Pancreas (tissue), 10 donors: ENCODE measurements around the gene PPAN. TPM values are rescaled to one million over a fixed set of nuclear protein-coding genes. Genes with fewer than 3 reads are reported as not detected.

Experiments
- ATAC-seq, 4 donors: fragments of 200-7000 bp; cut with Tn5 transposase; one replicate each; pipeline versions ENCODE4 v1.8.0 to v1.9.1; 2020; ENCODE audit warnings: mild to moderate bottlenecking in 4 of 4, moderate library complexity in 4 of 4
- DNase-seq, 6 donors: peaks; one replicate each; pipeline ENCODE4 v3.0.0-alpha.2; 2020
- FAIRE-seq: peaks from 2 replicates; lab custom pipeline; 2012; peaks lifted over from hg19 to GRCh38; lab: Jason Lieb, UNC
- H3K27ac ChIP-seq, 4 donors: fragments of 200-600 bp; sonication (generic); 1 replicate in 3 of 4; 2 replicates in 1 of 4; pipeline versions ENCODE4 v1.5.0 to v1.8.0; 2020
- H3K27me3 ChIP-seq, 4 donors: fragments of 200-600 bp; one replicate each; pipeline ENCODE4 v1.8.0; 2021
- H3K36me3 ChIP-seq, 3 donors: fragments of 200-600 bp; sonication (generic) in 1 of 3; one replicate each; pipeline versions ENCODE4 v1.5.0 to v1.8.0; 2020 to 2021
- H3K4me1 ChIP-seq, 3 donors: fragments of 200-600 bp; one replicate each; pipeline ENCODE4 v1.8.0; 2021
- H3K4me3 ChIP-seq, 4 donors: fragments of 200-600 bp; sonication (generic) in 2 of 4; one replicate each; pipeline versions ENCODE4 v1.5.0 to v1.8.0; 2020 to 2021
- H3K9me3 ChIP-seq, 4 donors: fragments of 200-600 bp; one replicate each; pipeline ENCODE4 v1.8.0; 2021
- WGBS, 2 donors: extraction: QIAGEN DNeasy Blood & Tissue Kit; methylation state at CpG; one replicate each; pipeline ENCODE4 v1.1.7; 2013; 5-methylcytosine and 5-hydroxymethylcytosine counted together
- intact Hi-C, 3 donors: fragments of 100-400 bp; cut with DNase I; formaldehyde crosslinking; loops; one replicate each; pipeline versions ENCODE4 v1.11.1 to v1.14.2; 2022
- polyA plus RNA-seq, 2 donors: library from polyadenylated mRNA; stranded (reverse); fragments of 200-250 nt; gene quantifications; one replicate each; pipeline ENCODE4 v1.2.3, GENCODE V29; 2013
- total RNA-seq, 6 donors: library from RNA; stranded (reverse); fragmentation: NEBNext Ultra II Directional in 4 of 6; extraction: Animal tissue kit (Norgen Biotek cat#: 25700) in 4 of 6; gene quantifications; one replicate each; pipeline versions ENCODE4 v1.2.1 to v1.2.4, GENCODE V29; 2021 to 2023
- TF ChIP-seq, protein P1 (sequence below), 4 donors: fragments of 200-600 bp; sonication (generic) in 3 of 4; IDR thresholded peaks; one replicate each; pipeline versions ENCODE4 v1.5.0 to v1.8.0; 2021; ENCODE audit warnings: antibody characterized with exemption in 4 of 4
- donor health status: healthy with polysubstance abuse.
- donor health status: DM: no; HTN: no; CAD: no; lungs with moderate emphysema.
- donor health status: DM: no; HTN: no; CAD: no.
- donor health status: control.
- donor health status: control.
- donor health status: Bipolar disorder and iron deficiency.
- donor health status: DM: yes; HTN: yes; CAD: no.
- donor health status: DM: no; HTN: no; CAD: no.
- donor health status: DM: no; HTN: no; CAD: no.
- donor health status: DM: yes; HTN: yes; CAD: no.

The PPAN gene
- total and polyA plus RNA-seq, 8 donors, result 9.3 to 67.9 (median 19.4) TPM

- Histone ChIP-seq H3K27me3 (no peaks in the 10 kb centered on the region), H3K4me1 (peaks cover 0 to 8% (median 0%) of the 10 kb centered on the region in 3 donors), H3K4me3 (peak overlapping the region in 1 of 4 donors; percentile 10), H3K36me3 (peaks cover 14 to 45% (median 36%) of the 10 kb centered on the region in 3 donors), H3K9me3 (no peaks in the 10 kb centered on the region), H3K27ac (peak overlapping the region in 1 of 4 donors; percentile 8)
- intact Hi-C loops, result loop anchor here in 1 of 3 donors (10.0 kb wide), 1 partner anchor 167 kb away; no protein-coding TSS in a partner anchor
- no peak for FAIRE-seq
- 50 to 64% methylated on average over 23 of the region's 23 CpGs for WGBS, 2 donors
- DNase-seq, result no peak
- TF ChIP-seq, protein P1, sequence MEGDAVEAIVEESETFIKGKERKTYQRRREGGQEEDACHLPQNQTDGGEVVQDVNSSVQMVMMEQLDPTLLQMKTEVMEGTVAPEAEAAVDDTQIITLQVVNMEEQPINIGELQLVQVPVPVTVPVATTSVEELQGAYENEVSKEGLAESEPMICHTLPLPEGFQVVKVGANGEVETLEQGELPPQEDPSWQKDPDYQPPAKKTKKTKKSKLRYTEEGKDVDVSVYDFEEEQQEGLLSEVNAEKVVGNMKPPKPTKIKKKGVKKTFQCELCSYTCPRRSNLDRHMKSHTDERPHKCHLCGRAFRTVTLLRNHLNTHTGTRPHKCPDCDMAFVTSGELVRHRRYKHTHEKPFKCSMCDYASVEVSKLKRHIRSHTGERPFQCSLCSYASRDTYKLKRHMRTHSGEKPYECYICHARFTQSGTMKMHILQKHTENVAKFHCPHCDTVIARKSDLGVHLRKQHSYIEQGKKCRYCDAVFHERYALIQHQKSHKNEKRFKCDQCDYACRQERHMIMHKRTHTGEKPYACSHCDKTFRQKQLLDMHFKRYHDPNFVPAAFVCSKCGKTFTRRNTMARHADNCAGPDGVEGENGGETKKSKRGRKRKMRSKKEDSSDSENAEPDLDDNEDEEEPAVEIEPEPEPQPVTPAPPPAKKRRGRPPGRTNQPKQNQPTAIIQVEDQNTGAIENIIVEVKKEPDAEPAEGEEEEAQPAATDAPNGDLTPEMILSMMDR (IDR thresholded peaks at IDR 0.05), result no peak
- peak in 2 of 4 donors; percentile 2 to 30 for ATAC-seq
Measured at GRCh38 chr19:10112037-10112761, 6.0 kb downstream of the PPAN start.

DNA sequence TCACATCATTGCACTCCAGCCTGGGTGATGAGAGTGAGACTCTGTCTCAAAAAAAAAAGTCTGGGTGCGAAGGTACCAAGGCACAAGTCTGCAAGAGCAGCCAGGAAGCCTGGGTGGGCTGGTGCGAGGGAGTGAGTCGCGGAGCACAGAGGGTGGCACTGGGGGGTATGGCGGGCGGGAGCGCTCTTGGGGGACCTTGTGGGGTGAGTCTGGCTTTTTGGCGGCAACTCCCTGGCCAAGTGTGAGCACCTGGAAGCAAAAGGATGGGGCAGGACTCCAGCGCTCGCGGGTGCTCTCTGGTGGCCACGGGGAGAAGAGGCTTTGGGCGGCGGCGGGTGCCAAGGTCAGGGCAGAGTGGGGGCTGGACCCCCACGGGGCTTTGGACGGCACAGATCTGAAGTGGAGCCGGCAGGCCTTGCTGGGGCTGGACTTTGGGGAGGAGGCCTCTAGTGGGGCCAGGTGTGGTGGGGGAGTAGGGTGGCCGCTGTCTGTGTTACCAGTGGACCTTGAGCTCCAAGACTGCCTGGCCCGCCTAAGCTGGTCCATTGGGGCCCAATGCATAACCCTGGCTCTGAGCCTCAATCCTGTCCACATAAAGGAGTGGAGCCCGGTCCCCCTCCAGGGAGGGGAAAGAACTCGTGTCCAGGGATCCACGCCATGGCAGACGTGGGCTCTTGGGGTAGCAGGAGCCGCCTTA lies 6.9 kb downstream of the PPAN start:
- FAIRE-seq, result no peak
- Histone ChIP-seq H3K27me3 (no peaks in the 10 kb centered on the region), H3K4me1 (peaks cover 0 to 5% (median 0%) of the 10 kb centered on the region in 3 donors), H3K27ac (no peak overlapping the region), H3K36me3 (peaks cover 14 to 44% (median 35%) of the 10 kb centered on the region in 3 donors), H3K4me3 (peak overlapping the region in 1 of 4 donors; percentile 10), H3K9me3 (no peaks in the 10 kb centered on the region)
- TF ChIP-seq, protein P1 (IDR thresholded peaks at IDR 0.05), result peak; percentile 29 to 53 (median 38)
- DNase-seq, result peak in 5 of 6 donors; percentile 59 to 89 (median 75)
- 20 to 21% methylated on average over 25 of the region's 25 CpGs for WGBS, 2 donors
- peak; percentile 64 to 79 (median 75) for ATAC-seq
- intact Hi-C loops, result loop anchor here in 1 of 3 donors (10.0 kb wide), 1 partner anchor 168 kb away; no protein-coding TSS in a partner anchor

- DNase-seq (peak in 3 of 6 donors; percentile 46 to 62 (median 59)), ATAC-seq (peak; percentile 3 to 14 (median 7)), FAIRE-seq (no peak)
- peaks cover 12 to 38% (median 29%) of the 10 kb centered on the region in 3 donors for H3K36me3 ChIP-seq
- TF ChIP-seq, protein P1 (IDR thresholded peaks at IDR 0.05), result no peak
- intact Hi-C loops, result loop anchor here in 1 of 3 donors (10.0 kb wide), 1 partner anchor 169 kb away; no protein-coding TSS in a partner anchor
- WGBS, 2 donors, result 70 to 72% methylated on average over 19 of the region's 19 CpGs
- H3K4me3 ChIP-seq, result no peak overlapping the region
- H3K4me1 ChIP-seq, result peaks cover 0 to 8% (median 3%) of the 10 kb centered on the region in 3 donors
- no peaks in the 10 kb centered on the region for H3K27me3 ChIP-seq
- no peak overlapping the region for H3K27ac ChIP-seq
- H3K9me3 ChIP-seq, result no peaks in the 10 kb centered on the region
Measured at GRCh38 chr19:10113592-10113963, 7.4 kb downstream of the PPAN start.

DNA sequence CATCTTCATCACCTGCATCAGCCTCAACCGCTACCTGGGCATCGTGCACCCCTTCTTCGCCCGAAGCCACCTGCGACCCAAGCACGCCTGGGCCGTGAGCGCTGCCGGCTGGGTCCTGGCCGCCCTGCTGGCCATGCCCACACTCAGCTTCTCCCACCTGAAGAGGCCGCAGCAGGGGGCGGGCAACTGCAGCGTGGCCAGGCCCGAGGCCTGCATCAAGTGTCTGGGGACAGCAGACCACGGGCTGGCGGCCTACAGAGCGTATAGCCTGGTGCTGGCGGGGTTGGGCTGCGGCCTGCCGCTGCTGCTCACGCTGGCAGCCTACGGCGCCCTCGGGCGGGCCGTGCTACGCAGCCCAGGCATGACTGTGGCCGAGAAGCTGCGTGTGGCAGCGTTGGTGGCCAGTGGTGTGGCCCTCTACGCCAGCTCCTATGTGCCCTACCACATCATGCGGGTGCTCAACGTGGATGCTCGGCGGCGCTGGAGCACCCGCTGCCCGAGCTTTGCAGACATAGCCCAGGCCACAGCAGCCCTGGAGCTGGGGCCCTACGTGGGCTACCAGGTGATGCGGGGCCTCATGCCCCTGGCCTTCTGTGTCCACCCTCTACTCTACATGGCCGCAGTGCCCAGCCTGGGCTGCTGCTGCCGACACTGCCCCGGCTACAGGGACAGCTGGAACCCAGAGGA lies 7.9 kb downstream of the PPAN start:
- Histone ChIP-seq H3K27me3 (no peaks in the 10 kb centered on the region), H3K36me3 (peaks cover 8 to 37% (median 28%) of the 10 kb centered on the region in 3 donors), H3K4me3 (no peak overlapping the region), H3K27ac (no peak overlapping the region), H3K4me1 (peaks cover 0 to 13% (median 4%) of the 10 kb centered on the region in 3 donors), H3K9me3 (no peaks in the 10 kb centered on the region)
- peak in 2 of 4 donors; percentile 2 to 5 for ATAC-seq
- peak in 2 of 6 donors; percentile 47 to 82 for DNase-seq
- intact Hi-C loops, result loop anchor here in 1 of 3 donors (10.0 kb wide), 1 partner anchor 169 kb away; no protein-coding TSS in a partner anchor
- FAIRE-seq, result no peak
- 88 to 92% methylated on average over 41 to 43 of the region's 43 CpGs for WGBS, 2 donors
- TF ChIP-seq, protein P1 (IDR thresholded peaks at IDR 0.05), result no peak
